ELR (cell line): ENCODE data around the gene CLIC3.

ENCODE experiments used
- DNase-seq: peaks from one replicate; pipeline ENCODE4 v3.0.0-alpha.2; 2015; ENCODE audit warnings: low read depth

Gene CLIC3

GRCh38 chr9:136980669-136981478, 15.5 kb downstream of the CLIC3 start:
- DNase-seq: no peak

- DNase-seq: no peak
Measured at GRCh38 chr9:136979769-136980587, 16.4 kb downstream of the CLIC3 start.

GRCh38 chr9:136978865-136979544, 17.4 kb downstream of the CLIC3 start:
- no peak for DNase-seq

GRCh38 chr9:136978073-136978864, 18.1 kb downstream of the CLIC3 start:
- peak; percentile 49 for DNase-seq

- no peak for DNase-seq
Measured at GRCh38 chr9:136977649-136978072, 18.7 kb downstream of the CLIC3 start.

GRCh38 chr9:136977223-136977622, 19.1 kb downstream of the CLIC3 start, which contains the start of gene PTGDS:
TSS of gene PTGDS (plus strand) at chr9:136977504. CDS start at chr9:136977579, 75 bp downstream.
- no peak for DNase-seq

- no peak for DNase-seq
Measured at GRCh38 chr9:136975644-136976043, 20.7 kb downstream of the CLIC3 start.

- no peak for DNase-seq
Measured at GRCh38 chr9:136974817-136975535, 21.4 kb downstream of the CLIC3 start.

- no peak for DNase-seq
Measured at GRCh38 chr9:136973618-136974617, 22.4 kb downstream of the CLIC3 start.

GRCh38 chr9:136972743-136973142, 23.6 kb downstream of the CLIC3 start:
- no peak for DNase-seq

GRCh38 chr9:136972335-136972734, 24.0 kb downstream of the CLIC3 start:
- DNase-seq: no peak

- DNase-seq: no peak
Measured at GRCh38 chr9:136971746-136972145, 24.6 kb downstream of the CLIC3 start.

GRCh38 chr9:136970361-136970760, 26.0 kb downstream of the CLIC3 start:
- DNase-seq: no peak

- DNase-seq: no peak
Measured at GRCh38 chr9:136969774-136970173, 26.6 kb downstream of the CLIC3 start.

- no peak for DNase-seq
Measured at GRCh38 chr9:136969150-136969549, 27.2 kb downstream of the CLIC3 start.

- no peak for DNase-seq
Measured at GRCh38 chr9:136968333-136969127, 27.8 kb downstream of the CLIC3 start.

GRCh38 chr9:136965771-136966484, 30.4 kb downstream of the CLIC3 start:
- DNase-seq: peak; percentile 10

- no peak for DNase-seq
Measured at GRCh38 chr9:136964833-136965422, 31.4 kb downstream of the CLIC3 start.
